PC-9 (cell line): Measurements from ENCODE around the gene PLAGL2. TPM values are rescaled to one million over a fixed set of nuclear protein-coding genes. Genes with fewer than 3 reads are reported as not detected.
A peak's percentile ranks its signal among the peaks of the same experiment; 100 is the strongest.

ENCODE experiments used
- BruUV-seq: library from RNA; stranded (reverse); fragments of 400-500 nt; replicated peaks from 2 replicates; lab custom pipeline; 2021; lab: Mats Ljungman, UMichigan
- CTCF ChIA-PET: fragments of 300-600 bp; sonication (Branson Sonifier 250); formaldehyde crosslinking; loops from one replicate; lab custom pipeline; 2022; ENCODE audit warnings: antibody characterized with exemption; lab: Charles Lee
- POLR2A ChIA-PET: fragments of 300-600 bp; sonication (Branson Sonifier 250); formaldehyde crosslinking; loops from one replicate; lab custom pipeline; 2022; ENCODE audit warnings: antibody characterized with exemption; ENCODE audit not compliant: unreplicated experiment; lab: Charles Lee
- DNase-seq, 2 experiments: peaks; one replicate each; pipeline versions ENCODE4 v3.0.0 to v3.0.0-alpha.2; 2015 to 2022; ENCODE audit warnings: mixed read lengths in 1 of 2
- H2AFZ ChIP-seq: fragments of 200-600 bp; sonication (generic); 2 replicates; pipeline ENCODE4 v1.8.1; 2017; ENCODE audit warnings: antibody characterized with exemption
- H3F3A ChIP-seq: fragments of 200-600 bp; sonication (generic); 2 replicates; pipeline ENCODE4 v1.8.1; 2017; ENCODE audit warnings: antibody characterized with exemption, mild to moderate bottlenecking, low read depth; ENCODE audit not compliant: insufficient read depth
- H3K27ac ChIP-seq: fragments of 200-600 bp; sonication (generic); 2 replicates; pipeline ENCODE4 v1.6.1; 2016; ENCODE audit warnings: mixed run types
- H3K27me3 ChIP-seq: fragments of 200-600 bp; sonication (generic); 2 replicates; pipeline ENCODE4 v1.6.1; 2016; ENCODE audit warnings: low read depth, mixed run types; ENCODE audit not compliant: insufficient read depth
- H3K36me3 ChIP-seq: fragments of 200-600 bp; sonication (generic); 2 replicates; pipeline ENCODE4 v1.6.1; 2016; ENCODE audit warnings: low read depth, mixed run types
- H3K4me1 ChIP-seq: fragments of 200-600 bp; sonication (generic); replicated peaks from 2 replicates; pipeline ENCODE4 v1.6.1; 2016; ENCODE audit warnings: mixed run types; ENCODE audit not compliant: insufficient read depth
- H3K4me2 ChIP-seq: fragments of 200-600 bp; sonication (generic); 2 replicates; pipeline ENCODE4 v1.6.1; 2017; ENCODE audit warnings: mixed run types
- H3K4me3 ChIP-seq: fragments of 200-600 bp; sonication (generic); 2 replicates; pipeline ENCODE4 v1.6.1; 2016; ENCODE audit warnings: mixed run types
- H3K79me2 ChIP-seq: fragments of 200-600 bp; sonication (generic); 2 replicates; pipeline ENCODE4 v1.6.1; 2017; ENCODE audit warnings: low read depth, mixed run types
- H3K9me2 ChIP-seq: fragments of 200-600 bp; sonication (generic); 2 replicates; pipeline ENCODE4 v1.8.1; 2017; ENCODE audit warnings: mild to moderate bottlenecking; ENCODE audit not compliant: insufficient read depth
- H3K9me3 ChIP-seq: fragments of 200-600 bp; sonication (generic); 2 replicates; pipeline ENCODE4 v1.8.1; 2016; ENCODE audit warnings: low read depth; ENCODE audit not compliant: insufficient read depth
- H4K20me1 ChIP-seq: fragments of 200-600 bp; sonication (generic); 2 replicates; pipeline ENCODE4 v1.8.1; 2017; ENCODE audit not compliant: insufficient read depth
- CTCF ChIP-seq: fragments of 200-600 bp; sonication (generic); conservative IDR thresholded peaks from 2 replicates; pipeline ENCODE4 v1.6.1; 2017; ENCODE audit warnings: mixed run types, antibody characterized with exemption, mild to moderate bottlenecking, moderate library complexity
- EZH2 ChIP-seq: fragments of 200-600 bp; sonication (generic); IDR thresholded peaks from 2 replicates; pipeline ENCODE4 v1.8.0; 2017; ENCODE audit warnings: antibody characterized with exemption, low read depth
- intact Hi-C: fragments of 100-400 bp; cut with micrococcal nuclease; formaldehyde crosslinking; loops from one replicate; pipeline ENCODE4 v1.10.0; 2022; ENCODE audit not compliant: unreplicated experiment
- total RNA-seq: library from RNA; stranded (reverse); gene quantifications from 2 replicates; pipeline ENCODE4 v1.2.3, GENCODE V29; 2021

PLAGL2 gene
- total RNA-seq, 1 experiment from 2014 or later, result 23.8 TPM

DNA sequence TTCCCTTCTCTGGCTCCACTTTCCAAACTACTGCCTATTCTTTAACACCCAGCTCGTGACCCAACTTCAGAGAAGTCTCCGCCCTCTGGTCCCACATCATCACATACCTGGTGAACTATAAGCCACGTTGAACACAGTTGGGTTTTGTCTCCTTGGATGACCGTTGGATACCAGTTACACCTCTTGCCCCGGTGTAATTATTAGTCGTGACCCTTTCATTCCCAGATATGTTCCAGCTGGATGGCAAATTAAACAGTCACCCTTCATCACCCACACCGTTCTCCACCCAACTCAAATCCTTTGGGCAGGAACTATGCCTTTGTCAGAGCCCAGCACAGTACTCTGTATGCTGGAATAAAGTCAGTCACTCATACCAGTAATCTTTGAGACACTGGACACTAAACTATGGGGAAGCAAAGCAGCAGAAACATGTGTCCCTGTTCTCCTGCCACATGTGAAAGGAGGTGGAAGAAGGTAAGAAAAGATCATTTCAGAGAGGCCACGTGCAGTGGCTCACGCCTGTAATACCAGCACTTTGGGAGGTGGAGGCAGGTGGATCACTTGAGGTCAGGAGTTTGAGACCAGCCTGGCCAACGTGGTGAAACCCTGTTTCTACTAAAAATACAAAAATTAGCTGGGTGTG lies 22.5 kb downstream of the PLAGL2 start:
- Histone ChIP-seq H3K4me1 (no peaks in the 10 kb centered on the region), H3K36me3 (no peaks in the 10 kb centered on the region), H3K9me3 (no peaks in the 10 kb centered on the region), H3K4me2 (no peak overlapping the region), H3K27ac (no peak overlapping the region), H3K9me2 (no peaks in the 10 kb centered on the region), H3K4me3 (no peak overlapping the region), H3K27me3 (no peaks in the 10 kb centered on the region), H2AFZ (no peak overlapping the region), H3F3A (no peaks in the 10 kb centered on the region), H3K79me2 (no peaks in the 10 kb centered on the region), H4K20me1 (no peaks in the 10 kb centered on the region; the same call in 1 of the 2 replicates)
- intact Hi-C loops, result no loop called here
- POLR2A ChIA-PET, result no interaction called here
- TF ChIP-seq CTCF (no peak), EZH2 (no peak)
- CTCF ChIA-PET, result no interaction called here
- BruUV-seq, result no TSS peak
- DNase-seq, result peak in 1 of 2 experiments; percentile 11

DNA sequence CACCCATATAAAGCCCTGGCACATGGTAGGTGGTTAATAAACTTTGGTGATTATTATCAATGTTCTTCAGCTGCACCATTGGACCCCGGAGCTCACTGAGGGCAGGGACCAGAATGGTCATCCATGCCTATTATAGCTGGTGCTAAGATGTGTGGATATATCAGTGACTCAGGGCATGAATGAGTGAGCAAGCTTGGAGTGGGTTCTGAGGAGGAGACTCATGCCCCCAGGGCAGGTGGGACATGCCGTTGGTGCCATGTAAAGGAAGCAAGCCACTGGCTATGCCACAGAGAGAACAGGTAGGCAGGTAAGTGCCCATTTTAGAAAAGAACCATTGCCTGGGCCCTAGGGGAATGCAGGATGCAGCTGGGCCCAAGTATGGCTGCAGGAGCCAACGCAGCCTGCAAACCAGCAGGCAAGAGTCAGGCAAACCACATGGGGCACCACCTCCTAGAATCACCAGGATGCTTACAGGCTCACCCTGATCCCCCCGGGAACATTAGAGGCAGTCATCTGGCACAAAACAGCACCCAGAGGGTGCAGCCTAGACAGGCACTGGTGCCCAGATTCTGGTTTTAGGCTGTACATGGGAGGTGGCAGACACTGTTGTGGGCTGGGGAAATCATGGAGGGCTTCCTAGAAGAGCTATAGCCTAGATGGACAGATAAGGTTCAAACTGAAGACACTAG lies 23.5 kb downstream of the PLAGL2 start:
- H3K79me2 ChIP-seq, result no peaks in the 10 kb centered on the region
- H2AFZ ChIP-seq, result no peak overlapping the region
- no peaks in the 10 kb centered on the region for H3F3A ChIP-seq
- H3K36me3 ChIP-seq, result no peaks in the 10 kb centered on the region
- peak in 1 of 2 experiments; percentile 28 for DNase-seq
- POLR2A ChIA-PET, result no interaction called here
- no peaks in the 10 kb centered on the region for H3K9me2 ChIP-seq
- CTCF ChIA-PET, result no interaction called here
- TF ChIP-seq CTCF, result no peak
- no peak for TF ChIP-seq EZH2
- no peaks in the 10 kb centered on the region for H3K4me1 ChIP-seq
- no peaks in the 10 kb centered on the region for H3K27me3 ChIP-seq
- no peaks in the 10 kb centered on the region for H3K9me3 ChIP-seq
- H3K4me3 ChIP-seq, result no peak overlapping the region
- no peaks in the 10 kb centered on the region; the same call in 1 of the 2 replicates for H4K20me1 ChIP-seq
- intact Hi-C loops, result no loop called here
- no peak overlapping the region for H3K4me2 ChIP-seq
- no peak overlapping the region for H3K27ac ChIP-seq
- no TSS peak for BruUV-seq

- Histone ChIP-seq H3K79me2 (no peaks in the 10 kb centered on the region), H3F3A (no peaks in the 10 kb centered on the region), H3K9me2 (no peaks in the 10 kb centered on the region), H3K36me3 (no peaks in the 10 kb centered on the region), H3K27ac (no peak overlapping the region), H3K27me3 (no peaks in the 10 kb centered on the region), H3K4me3 (no peak overlapping the region), H2AFZ (no peak overlapping the region), H3K4me2 (no peak overlapping the region), H4K20me1 (no peaks in the 10 kb centered on the region), H3K9me3 (no peaks in the 10 kb centered on the region), H3K4me1 (no peaks in the 10 kb centered on the region)
- DNase-seq, result peak in 1 of 2 experiments; percentile 16
- no TSS peak for BruUV-seq
- ChIA-PET CTCF (no interaction called here), POLR2A (no interaction called here)
- TF ChIP-seq EZH2 (no peak), CTCF (no peak)
- intact Hi-C loops, result no loop called here
Measured at GRCh38 chr20:32181606-32182005, 25.9 kb downstream of the PLAGL2 start.
